ENCODE data around the gene TAF11L4.
"Not testable (repeated sequence)": the region's sequence is repeated elsewhere in the genome, so short reads cannot be mapped to it uniquely, and the experiment has no call there.

TAF11L4 gene

DNA sequence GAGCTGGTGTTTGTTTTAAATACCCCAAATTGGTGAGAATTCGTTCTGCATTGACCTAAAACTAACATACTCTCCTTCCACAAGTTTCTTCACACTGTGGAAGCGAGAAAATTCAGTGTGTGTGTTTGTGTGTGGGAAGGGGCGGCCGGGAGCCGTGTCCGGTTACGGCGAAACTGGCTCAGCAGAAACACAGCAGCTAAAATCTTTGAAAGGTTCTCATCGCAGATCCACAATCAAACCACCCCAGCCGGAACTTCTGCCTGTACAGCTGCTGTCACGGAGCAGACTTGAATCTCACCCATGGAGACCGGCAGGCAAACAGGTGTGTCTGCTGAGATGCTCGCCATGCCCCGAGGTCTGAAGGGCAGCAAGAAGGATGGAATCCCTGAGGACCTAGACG lies at the start of gene TAF11L4:
Gene TAF11L4 (plus strand): TSS at position 301 of the 400 bp plus-strand sequence.
- DNase-seq = not testable (repeated sequence)

DNA sequence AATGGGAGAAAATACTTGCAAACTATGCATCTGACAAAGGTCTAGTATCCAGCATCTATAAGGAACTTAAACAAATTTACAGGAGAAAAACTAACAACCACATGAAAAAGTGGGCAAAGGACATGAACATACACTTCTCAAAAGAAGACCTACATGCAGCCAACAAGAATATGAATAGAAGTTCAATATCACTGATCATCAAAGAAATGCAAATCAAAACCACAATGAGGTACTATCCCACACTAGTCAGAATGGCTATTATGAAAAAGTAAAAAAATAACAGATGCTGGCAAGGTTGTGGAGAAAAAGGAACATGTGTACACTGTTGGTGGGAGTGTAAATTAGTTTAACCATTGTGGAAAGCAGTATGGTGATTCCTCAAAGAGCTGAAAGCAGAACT lies 46.5 kb upstream of the TAF11L4 start:
- DNase-seq = not testable (repeated sequence)

GRCh38 chr5:17477043-17477442 lies 44.6 kb upstream of the TAF11L4 start:
- no peak for DNase-seq

DNA sequence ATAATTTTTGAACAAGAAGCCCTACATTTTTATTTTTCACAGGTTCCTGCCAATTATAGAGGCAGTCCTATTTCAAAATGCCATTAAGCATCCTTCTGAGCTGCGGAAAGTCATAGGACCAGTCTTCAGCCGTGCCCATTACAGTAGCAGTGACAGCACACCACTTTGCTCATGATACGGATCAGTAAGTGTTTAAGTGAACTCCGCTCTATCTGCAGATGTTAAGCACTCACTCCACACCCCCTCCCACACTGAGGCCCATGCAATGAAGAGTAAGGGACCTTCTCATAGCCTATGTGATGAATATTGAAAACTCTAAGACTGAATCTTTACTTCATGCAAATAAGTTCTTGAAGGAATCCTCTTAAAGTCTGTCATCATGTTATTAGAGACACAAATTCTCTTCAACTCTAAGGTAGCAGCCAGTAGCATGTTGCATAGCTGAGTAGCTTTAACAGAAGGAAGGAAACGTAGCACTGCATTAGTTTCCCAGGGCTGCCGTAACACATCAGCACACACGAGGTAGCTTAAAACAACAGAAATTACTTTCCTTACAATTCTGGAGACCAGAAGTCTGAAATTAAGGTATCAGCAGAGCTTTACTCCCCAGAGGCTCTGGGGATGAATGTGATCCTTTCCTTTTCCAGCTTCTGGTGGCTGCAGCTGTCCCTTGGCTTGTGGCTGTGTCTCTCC lies 43.9 kb upstream of the TAF11L4 start:
- DNase-seq = no peak

DNA sequence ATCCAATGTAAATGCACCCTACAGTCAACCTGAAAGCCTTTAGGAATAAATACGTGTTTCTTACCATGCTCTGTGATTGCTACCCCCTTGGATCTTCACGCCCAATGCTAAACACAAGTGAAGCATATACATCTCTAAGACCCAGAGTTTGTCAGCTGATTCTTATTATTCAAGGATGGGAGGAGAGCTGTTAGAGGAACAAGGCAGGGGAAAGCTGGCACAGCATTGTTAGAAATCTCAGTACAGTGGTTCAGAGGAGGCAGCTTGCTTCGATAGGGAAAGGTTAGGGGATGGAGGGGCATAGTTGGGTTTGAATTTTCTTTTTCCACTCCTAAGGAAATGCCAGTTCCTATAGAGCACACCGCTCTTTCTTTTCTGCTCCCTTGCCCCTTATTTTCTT lies 40.2 kb upstream of the TAF11L4 start:
- DNase-seq = no peak

DNA sequence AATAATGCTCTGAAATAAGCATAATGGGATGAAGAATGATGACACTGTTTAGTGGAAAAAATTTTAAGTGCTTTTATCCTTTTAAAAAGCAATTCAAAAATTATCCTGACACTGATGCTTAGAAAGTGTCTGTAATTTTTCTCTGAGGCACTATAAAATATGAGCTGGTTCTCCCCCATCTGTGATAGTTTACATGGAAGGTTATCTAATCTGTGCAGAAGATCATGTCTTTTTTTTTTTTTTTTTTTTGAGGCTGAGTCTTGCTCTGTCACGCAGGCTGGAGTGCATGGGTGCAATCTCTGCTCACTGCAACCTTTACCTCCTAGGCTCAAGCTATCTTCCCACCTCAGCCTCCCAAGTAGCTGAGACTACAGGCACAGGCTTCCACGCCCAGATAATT lies 38.8 kb upstream of the TAF11L4 start:
- DNase-seq = no peak

DNA sequence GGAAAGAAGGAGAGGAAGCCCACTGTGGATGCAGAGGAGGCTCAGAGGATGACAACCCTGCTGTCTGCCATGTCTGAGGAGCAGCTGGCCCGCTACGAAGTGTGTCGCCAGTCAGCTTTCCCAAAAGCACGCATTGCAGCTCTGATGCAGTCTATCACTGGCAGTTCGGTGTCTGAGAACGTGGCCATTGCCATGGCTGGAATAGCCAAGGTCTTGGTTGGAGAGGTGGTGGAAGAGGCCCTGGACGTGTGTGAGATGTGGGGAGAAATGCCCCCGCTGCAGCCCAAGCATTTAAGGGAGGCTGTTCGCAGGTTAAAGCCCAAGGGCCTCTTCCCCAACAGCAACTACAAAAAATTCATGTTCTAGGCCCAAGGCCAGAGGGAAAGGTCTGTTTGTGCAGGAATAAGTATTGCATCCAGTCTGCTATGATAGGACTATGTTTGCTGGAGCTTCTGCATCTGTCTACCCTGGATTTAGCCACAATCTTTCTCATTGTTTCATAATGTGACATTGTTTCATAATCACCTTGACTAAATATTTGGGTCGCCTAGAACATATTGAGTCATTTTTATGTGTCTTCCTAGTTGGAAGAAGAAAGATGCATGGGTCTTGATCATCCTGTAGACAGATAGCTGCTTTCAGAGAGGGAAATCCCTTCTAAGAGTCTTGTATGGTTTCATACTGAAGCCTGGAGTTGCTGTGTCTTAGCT lies 35.0 kb upstream of the TAF11L4 start:
- DNase-seq = not testable (repeated sequence)

DNA sequence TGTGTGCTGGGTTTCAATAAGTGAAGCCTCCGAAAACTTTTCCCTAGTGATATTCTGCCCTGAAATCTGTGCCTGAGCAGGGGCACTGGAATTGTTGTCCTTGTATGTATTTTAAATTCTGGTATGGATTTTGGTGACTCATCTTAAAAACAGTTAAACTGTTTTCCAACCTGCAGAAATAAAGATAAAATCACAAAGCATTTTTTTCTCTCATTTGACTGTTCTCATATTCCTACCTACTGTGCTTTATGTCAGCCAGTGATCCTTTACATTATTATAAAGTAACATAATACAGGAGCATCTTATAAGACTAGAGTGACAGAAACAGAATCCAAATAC lies 34.5 kb upstream of the TAF11L4 start:
- DNase-seq = no peak

- DNase-seq = not testable (repeated sequence)
These were observed 30.3 kb upstream of the TAF11L4 start for GRCh38 chr5:17491257-17491656.

DNA sequence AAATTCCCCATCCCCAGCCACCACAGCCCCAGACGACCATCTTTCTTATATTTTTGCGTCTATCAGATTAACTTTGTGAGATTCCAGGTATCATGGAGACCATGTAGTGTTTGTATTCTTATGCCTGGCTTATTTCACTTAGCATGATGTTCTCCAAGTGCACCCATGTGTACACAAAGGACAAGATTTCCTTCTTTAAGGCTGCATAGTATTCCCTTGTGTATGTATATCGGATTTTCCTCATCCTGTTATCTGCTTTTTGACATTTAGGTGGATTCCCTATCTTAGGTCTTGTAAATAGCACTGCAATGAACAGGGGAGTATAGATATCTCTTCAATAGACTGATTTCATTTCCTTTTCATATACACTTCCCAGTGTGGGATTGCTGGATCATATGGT lies 28.8 kb upstream of the TAF11L4 start:
- DNase-seq = no peak

GRCh38 chr5:17497446-17497845 lies 24.2 kb upstream of the TAF11L4 start:
- DNase-seq = no peak

DNA sequence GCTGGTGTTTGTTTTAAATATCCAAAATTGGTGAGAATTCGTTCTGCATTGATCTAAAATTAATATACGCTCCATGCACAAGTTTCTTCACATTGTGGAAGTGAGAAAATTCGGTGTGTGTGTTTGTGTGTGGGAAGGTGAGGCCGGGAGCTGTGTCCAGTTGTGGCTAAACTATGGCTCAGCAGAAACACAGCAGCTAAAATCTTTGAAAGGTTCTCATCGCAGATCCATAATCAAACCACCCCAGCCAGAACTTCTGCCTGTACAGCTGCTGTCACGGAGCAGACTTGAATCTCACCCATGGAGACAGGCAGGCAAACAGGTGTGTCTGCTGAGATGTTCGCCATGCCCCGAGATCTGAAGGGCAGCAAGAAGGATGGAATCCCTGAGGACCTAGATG lies 23.7 kb upstream of the TAF11L4 start, which contains the start of gene TAF11L2:
Gene TAF11L2 (plus strand): TSS at position 301 of the 400 bp plus-strand sequence.
- not testable (repeated sequence) for DNase-seq

- no peak for DNase-seq
These were observed 9.8 kb upstream of the TAF11L4 start for GRCh38 chr5:17511775-17512325.

GRCh38 chr5:17517526-17517925 lies 4.1 kb upstream of the TAF11L4 start:
- not testable (repeated sequence) for DNase-seq

- DNase-seq = not testable (repeated sequence)
These were observed 3.5 kb upstream of the TAF11L4 start, which contains the start of gene TAF11L3 for GRCh38 chr5:17518067-17518466. Gene TAF11L3, plus strand, starts transcription at chr5:17518367.

DNA sequence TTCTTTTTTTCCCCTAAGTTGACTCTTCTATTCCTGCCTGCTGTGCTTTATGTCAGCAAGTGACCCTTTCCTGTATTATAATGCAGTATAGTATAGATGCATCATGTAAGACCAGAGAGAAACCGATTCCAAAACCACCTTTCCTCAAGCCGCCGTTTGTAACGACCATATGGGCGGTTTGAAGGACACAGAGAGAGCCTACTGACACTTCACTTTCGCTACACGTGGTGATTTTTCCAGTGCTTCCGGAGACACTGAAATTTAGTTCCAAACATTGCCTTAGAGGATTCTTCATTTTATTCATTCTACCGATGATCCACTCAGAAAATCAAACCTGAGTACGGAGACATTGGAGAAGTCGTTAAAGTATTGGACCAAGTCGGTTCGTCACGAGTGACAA lies 2.1 kb upstream of the TAF11L4 start:
- not testable (repeated sequence) for DNase-seq

DNA sequence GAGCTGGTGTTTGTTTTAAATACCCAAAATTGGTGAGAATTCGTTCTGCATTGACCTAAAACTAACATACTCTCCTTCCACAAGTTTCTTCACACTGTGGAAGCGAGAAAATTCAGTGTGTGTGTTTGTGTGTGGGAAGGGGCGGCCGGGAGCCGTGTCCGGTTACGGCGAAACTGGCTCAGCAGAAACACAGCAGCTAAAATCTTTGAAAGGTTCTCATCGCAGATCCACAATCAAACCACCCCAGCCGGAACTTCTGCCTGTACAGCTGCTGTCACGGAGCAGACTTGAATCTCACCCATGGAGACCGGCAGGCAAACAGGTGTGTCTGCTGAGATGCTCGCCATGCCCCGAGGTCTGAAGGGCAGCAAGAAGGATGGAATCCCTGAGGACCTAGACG lies 3.3 kb downstream of the TAF11L4 start, which contains the start of gene TAF11L5:
Gene TAF11L5 (plus strand): TSS at position 301 of the 400 bp plus-strand sequence.
- not testable (repeated sequence) for DNase-seq

DNA sequence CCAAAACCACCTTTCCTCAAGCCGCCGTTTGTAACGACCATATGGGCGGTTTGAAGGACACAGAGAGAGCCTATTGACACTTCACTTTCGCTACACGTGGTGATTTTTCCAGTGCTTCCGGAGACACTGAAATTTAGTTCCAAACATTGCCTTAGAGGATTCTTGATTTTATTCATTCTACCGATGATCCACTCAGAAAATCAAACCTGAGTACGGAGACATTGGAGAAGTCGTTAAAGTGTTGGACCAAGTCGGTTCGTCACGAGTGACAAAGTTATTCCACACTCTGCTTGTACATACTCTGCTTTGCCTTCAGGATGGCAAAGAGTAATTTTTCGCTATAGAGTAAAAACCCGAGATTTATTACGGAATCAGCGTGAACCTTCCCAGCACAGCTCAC lies 4.9 kb downstream of the TAF11L4 start:
- not testable (repeated sequence) for DNase-seq

DNA sequence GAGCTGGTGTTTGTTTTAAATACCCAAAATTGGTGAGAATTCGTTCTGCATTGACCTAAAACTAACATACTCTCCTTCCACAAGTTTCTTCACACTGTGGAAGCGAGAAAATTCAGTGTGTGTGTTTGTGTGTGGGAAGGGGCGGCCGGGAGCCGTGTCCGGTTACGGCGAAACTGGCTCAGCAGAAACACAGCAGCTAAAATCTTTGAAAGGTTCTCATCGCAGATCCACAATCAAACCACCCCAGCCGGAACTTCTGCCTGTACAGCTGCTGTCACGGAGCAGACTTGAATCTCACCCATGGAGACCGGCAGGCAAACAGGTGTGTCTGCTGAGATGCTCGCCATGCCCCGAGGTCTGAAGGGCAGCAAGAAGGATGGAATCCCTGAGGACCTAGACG lies 6.8 kb downstream of the TAF11L4 start, which contains the start of gene TAF11L6:
Gene TAF11L6 (plus strand): TSS at position 301 of the 400 bp plus-strand sequence.
- DNase-seq = not testable (repeated sequence)

Measured in CD4-positive, alpha-beta T cell treated with Interleukin-6 for 4 hours (primary cell).